Right renal cortex interstitium (tissue), 3 donors: ENCODE results near the gene MGA. TPM values are rescaled to one million over a fixed set of nuclear protein-coding genes. Genes with fewer than 3 reads are reported as not detected.

Experiments
- polyA plus RNA-seq, 3 donors: library from polyadenylated mRNA; unstranded; fragments of 120-200 nt; gene quantifications; one replicate each; pipeline ENCODE4 v1.2.1, GENCODE V29; 2013; ENCODE audit not compliant: insufficient read length in 3 of 3

Gene MGA
- polyA plus RNA-seq, 3 donors, result 34.7 to 38.3 (median 34.8) TPM

Other genes with a start within 250 kb of the MGA start
- 10 to 100 TPM; 67.2 to 70.0 (median 67.6) TPM for gene RTF1, start 243.3 kb upstream of the MGA start, polyA plus RNA-seq
- gene ITPKA, start 166.5 kb upstream of the MGA start, polyA plus RNA-seq, result under 1 TPM; 0.42 to 0.68 (median 0.50) TPM
- 1 to 10 TPM; 1.4 to 1.6 (median 1.5) TPM for gene LTK, start 146.6 kb upstream of the MGA start, polyA plus RNA-seq
- gene RPAP1, start 116.1 kb upstream of the MGA start, polyA plus RNA-seq, result 10 to 100 TPM; 23.6 to 32.7 (median 25.1) TPM
- gene TYRO3, start 101.2 kb upstream of the MGA start, polyA plus RNA-seq, result 100 to 1,000 TPM; 149 to 175 (median 154) TPM
- 10 to 100 TPM; 10.4 to 14.1 (median 10.6) TPM for gene MAPKBP1, start 114.1 kb downstream of the MGA start, polyA plus RNA-seq
- 1 to 10 TPM; 8.8 to 9.4 (median 9.4) TPM for gene JMJD7, start 167.7 kb downstream of the MGA start, polyA plus RNA-seq
- gene PLA2G4B, start 178.4 kb downstream of the MGA start, polyA plus RNA-seq, result 1 to 10 TPM; 5.3 to 7.9 (median 5.5) TPM
- gene SPTBN5, start 233.6 kb downstream of the MGA start, polyA plus RNA-seq, result 1 to 10 TPM; 1.5 to 2.8 (median 1.9) TPM